ENCODE measurements around the gene CHD8.

- TF ChIP-seq CTCF (IDR thresholded peaks at IDR 0.05; ENCODE audit: insufficient read depth, low read length, poor library complexity, severe bottlenecking) = no peak
- TF ChIP-seq EZH2phosphoT487 (conservative IDR thresholded peaks at IDR 0.05; ENCODE audit: low read length) = no peak
These were observed 99.4 kb downstream of the CHD8 start for GRCh38 chr14:21356511-21356910.
